PC-9 (cell line): ENCODE results near the gene SOX18. TPM values are rescaled to one million over a fixed set of nuclear protein-coding genes. Genes with fewer than 3 reads are reported as not detected.

Source experiments
- BruUV-seq: library from RNA; stranded (reverse); fragments of 400-500 nt; replicated peaks from 2 replicates; lab custom pipeline; 2021; lab: Mats Ljungman, UMichigan
- CTCF ChIA-PET: fragments of 300-600 bp; sonication (Branson Sonifier 250); formaldehyde crosslinking; loops from one replicate; lab custom pipeline; 2022; ENCODE audit warnings: antibody characterized with exemption; lab: Charles Lee
- POLR2A ChIA-PET: fragments of 300-600 bp; sonication (Branson Sonifier 250); formaldehyde crosslinking; loops from one replicate; lab custom pipeline; 2022; ENCODE audit warnings: antibody characterized with exemption; ENCODE audit not compliant: unreplicated experiment; lab: Charles Lee
- DNase-seq, 2 experiments: peaks; one replicate each; pipeline versions ENCODE4 v3.0.0 to v3.0.0-alpha.2; 2015 to 2022; ENCODE audit warnings: mixed read lengths in 1 of 2
- H2AFZ ChIP-seq: fragments of 200-600 bp; sonication (generic); 2 replicates; pipeline ENCODE4 v1.8.1; 2017; ENCODE audit warnings: antibody characterized with exemption
- H3F3A ChIP-seq: fragments of 200-600 bp; sonication (generic); 2 replicates; pipeline ENCODE4 v1.8.1; 2017; ENCODE audit warnings: antibody characterized with exemption, mild to moderate bottlenecking, low read depth; ENCODE audit not compliant: insufficient read depth
- H3K27ac ChIP-seq: fragments of 200-600 bp; sonication (generic); 2 replicates; pipeline ENCODE4 v1.6.1; 2016; ENCODE audit warnings: mixed run types
- H3K27me3 ChIP-seq: fragments of 200-600 bp; sonication (generic); 2 replicates; pipeline ENCODE4 v1.6.1; 2016; ENCODE audit warnings: low read depth, mixed run types; ENCODE audit not compliant: insufficient read depth
- H3K36me3 ChIP-seq: fragments of 200-600 bp; sonication (generic); 2 replicates; pipeline ENCODE4 v1.6.1; 2016; ENCODE audit warnings: low read depth, mixed run types
- H3K4me1 ChIP-seq: fragments of 200-600 bp; sonication (generic); replicated peaks from 2 replicates; pipeline ENCODE4 v1.6.1; 2016; ENCODE audit warnings: mixed run types; ENCODE audit not compliant: insufficient read depth
- H3K4me2 ChIP-seq: fragments of 200-600 bp; sonication (generic); 2 replicates; pipeline ENCODE4 v1.6.1; 2017; ENCODE audit warnings: mixed run types
- H3K4me3 ChIP-seq: fragments of 200-600 bp; sonication (generic); 2 replicates; pipeline ENCODE4 v1.6.1; 2016; ENCODE audit warnings: mixed run types
- H3K79me2 ChIP-seq: fragments of 200-600 bp; sonication (generic); 2 replicates; pipeline ENCODE4 v1.6.1; 2017; ENCODE audit warnings: low read depth, mixed run types
- H3K9me2 ChIP-seq: fragments of 200-600 bp; sonication (generic); 2 replicates; pipeline ENCODE4 v1.8.1; 2017; ENCODE audit warnings: mild to moderate bottlenecking; ENCODE audit not compliant: insufficient read depth
- H3K9me3 ChIP-seq: fragments of 200-600 bp; sonication (generic); 2 replicates; pipeline ENCODE4 v1.8.1; 2016; ENCODE audit warnings: low read depth; ENCODE audit not compliant: insufficient read depth
- H4K20me1 ChIP-seq: fragments of 200-600 bp; sonication (generic); 2 replicates; pipeline ENCODE4 v1.8.1; 2017; ENCODE audit not compliant: insufficient read depth
- CTCF ChIP-seq: fragments of 200-600 bp; sonication (generic); conservative IDR thresholded peaks from 2 replicates; pipeline ENCODE4 v1.6.1; 2017; ENCODE audit warnings: mixed run types, antibody characterized with exemption, mild to moderate bottlenecking, moderate library complexity
- EZH2 ChIP-seq: fragments of 200-600 bp; sonication (generic); IDR thresholded peaks from 2 replicates; pipeline ENCODE4 v1.8.0; 2017; ENCODE audit warnings: antibody characterized with exemption, low read depth
- intact Hi-C: fragments of 100-400 bp; cut with micrococcal nuclease; formaldehyde crosslinking; loops from one replicate; pipeline ENCODE4 v1.10.0; 2022; ENCODE audit not compliant: unreplicated experiment
- total RNA-seq: library from RNA; stranded (reverse); gene quantifications from 2 replicates; pipeline ENCODE4 v1.2.3, GENCODE V29; 2021

Gene SOX18
- total RNA-seq, 1 experiment from 2014 or later, result not detected

GRCh38 chr20:64056889-64057627 is 7.6 kb upstream of the SOX18 start:
- peaks cover 16% of the 10 kb centered on the region for H3K4me1 ChIP-seq
- H3K4me2 ChIP-seq, result no peak overlapping the region
- H3K36me3 ChIP-seq, result no peaks in the 10 kb centered on the region
- TF ChIP-seq EZH2 (no peak), CTCF (no peak)
- no peak for DNase-seq
- H4K20me1 ChIP-seq, result no peaks in the 10 kb centered on the region
- no peak overlapping the region for H3K27ac ChIP-seq
- H3K4me3 ChIP-seq, result no peak overlapping the region
- BruUV-seq, result no TSS peak
- POLR2A ChIA-PET, result no interaction called here
- H2AFZ ChIP-seq, result no peak overlapping the region
- H3K79me2 ChIP-seq, result no peaks in the 10 kb centered on the region
- 0 out of 2 replicates have a peak, but pooled peaks cover 8% of the 10 kb centered on the region for H3K27me3 ChIP-seq
- CTCF ChIA-PET, result no interaction called here
- H3F3A ChIP-seq, result peaks cover 25% of the 10 kb centered on the region; the same call in 1 of the 2 replicates
- intact Hi-C loops, result loop anchor here (5.0 kb wide), 2 partner anchors 520 to 620 kb away; partner anchors contain the start of gene PTK6
- no peaks in the 10 kb centered on the region for H3K9me3 ChIP-seq
- no peaks in the 10 kb centered on the region for H3K9me2 ChIP-seq

GRCh38 chr20:64056639-64056888 is 7.1 kb upstream of the SOX18 start:
- Histone ChIP-seq H2AFZ (no peak overlapping the region), H3K4me3 (no peak overlapping the region), H3K27ac (no peak overlapping the region), H3K36me3 (no peaks in the 10 kb centered on the region), H3K9me3 (no peaks in the 10 kb centered on the region), H4K20me1 (no peaks in the 10 kb centered on the region), H3K9me2 (no peaks in the 10 kb centered on the region), H3F3A (peaks cover 25% of the 10 kb centered on the region; the same call in 1 of the 2 replicates), H3K27me3 (0 out of 2 replicates have a peak, but pooled peaks cover 13% of the 10 kb centered on the region), H3K4me2 (no peak overlapping the region), H3K4me1 (peaks cover 14% of the 10 kb centered on the region), H3K79me2 (no peaks in the 10 kb centered on the region)
- intact Hi-C loops, result loop anchor here (5.0 kb wide), 2 partner anchors 519 to 619 kb away; partner anchors contain the start of gene PTK6
- TF ChIP-seq CTCF, result no peak
- no TSS peak for BruUV-seq
- POLR2A ChIA-PET, result no interaction called here
- CTCF ChIA-PET, result interaction anchor here (0.6 kb wide), 1 partner anchor 76 kb away, joined by 3 read pairs; no protein-coding TSS in a partner anchor
- no peak for DNase-seq

GRCh38 chr20:64055893-64056638 is 6.6 kb upstream of the SOX18 start:
- ChIA-PET POLR2A (interaction anchor here (0.7 kb wide), 1 partner anchor 398 kb away, joined by 3 read pairs; no protein-coding TSS in a partner anchor), CTCF (interaction anchor here (0.6 kb wide), 1 partner anchor 76 kb away, joined by 3 read pairs; no protein-coding TSS in a partner anchor)
- Histone ChIP-seq H3K27me3 (peaks cover 15% of the 10 kb centered on the region; the same call in 1 of the 2 replicates), H3K4me2 (no peak overlapping the region), H2AFZ (no peak overlapping the region), H3K4me3 (no peak overlapping the region), H3F3A (peaks cover 25% of the 10 kb centered on the region; the same call in 1 of the 2 replicates), H3K9me2 (no peaks in the 10 kb centered on the region), H3K4me1 (peaks cover 14% of the 10 kb centered on the region), H3K27ac (no peak overlapping the region), H3K36me3 (no peaks in the 10 kb centered on the region), H3K79me2 (no peaks in the 10 kb centered on the region), H3K9me3 (no peaks in the 10 kb centered on the region), H4K20me1 (no peaks in the 10 kb centered on the region)
- intact Hi-C loops, result loop anchor here (5.0 kb wide), 2 partner anchors 519 to 619 kb away; partner anchors contain the start of gene PTK6
- peak in 1 of 2 experiments; percentile 65 for DNase-seq
- BruUV-seq, result no TSS peak
- no peak for TF ChIP-seq EZH2
- TF ChIP-seq CTCF, result no peak
